Measurements from ENCODE around the gene FGFR2.

The FGFR2 gene

GRCh38 chr10:121566755-121567154, 31.5 kb downstream of the FGFR2 start:
- TF ChIP-seq GATA2 (IDR thresholded peaks at IDR 0.05; ENCODE audit: low read depth, low read length) (no peak), GATA3 (IDR thresholded peaks at IDR 0.05; ENCODE audit: low read depth, low read length) (no peak)

GRCh38 chr10:121559326-121560026, 38.8 kb downstream of the FGFR2 start:
- TF ChIP-seq GATA3 (IDR thresholded peaks at IDR 0.05; ENCODE audit: low read depth, low read length) = no peak
- TF ChIP-seq GATA2 (IDR thresholded peaks at IDR 0.05; ENCODE audit: low read depth, low read length) = no peak

- TF ChIP-seq GATA3 (IDR thresholded peaks at IDR 0.05; ENCODE audit: low read depth, low read length) (no peak), GATA2 (IDR thresholded peaks at IDR 0.05; ENCODE audit: low read depth, low read length) (no peak)
Observed at GRCh38 chr10:121558238-121558637, 40.0 kb downstream of the FGFR2 start.

GRCh38 chr10:121556918-121557573, 41.2 kb downstream of the FGFR2 start:
- TF ChIP-seq GATA2 (IDR thresholded peaks at IDR 0.05; ENCODE audit: low read depth, low read length) = no peak
- no peak for TF ChIP-seq GATA3 (IDR thresholded peaks at IDR 0.05; ENCODE audit: low read depth, low read length)

GRCh38 chr10:121556455-121556854, 41.8 kb downstream of the FGFR2 start:
- no peak for TF ChIP-seq GATA2 (IDR thresholded peaks at IDR 0.05; ENCODE audit: low read depth, low read length)
- TF ChIP-seq GATA3 (IDR thresholded peaks at IDR 0.05; ENCODE audit: low read depth, low read length) = no peak

- TF ChIP-seq GATA3 (IDR thresholded peaks at IDR 0.05; ENCODE audit: low read depth, low read length) = no peak
- no peak for TF ChIP-seq GATA2 (IDR thresholded peaks at IDR 0.05; ENCODE audit: low read depth, low read length)
Observed at GRCh38 chr10:121553511-121554264, 44.6 kb downstream of the FGFR2 start.

GRCh38 chr10:121552746-121553145, 45.5 kb downstream of the FGFR2 start:
- no peak for TF ChIP-seq GATA2 (IDR thresholded peaks at IDR 0.05; ENCODE audit: low read depth, low read length)
- TF ChIP-seq GATA3 (IDR thresholded peaks at IDR 0.05; ENCODE audit: low read depth, low read length) = no peak

GRCh38 chr10:121551210-121551885, 46.9 kb downstream of the FGFR2 start:
- TF ChIP-seq GATA2 (IDR thresholded peaks at IDR 0.05; ENCODE audit: low read depth, low read length) (no peak), GATA3 (IDR thresholded peaks at IDR 0.05; ENCODE audit: low read depth, low read length) (no peak)

- TF ChIP-seq GATA3 (IDR thresholded peaks at IDR 0.05; ENCODE audit: low read depth, low read length) (no peak), GATA2 (IDR thresholded peaks at IDR 0.05; ENCODE audit: low read depth, low read length) (no peak)
Observed at GRCh38 chr10:121544301-121544869, 53.9 kb downstream of the FGFR2 start.

GRCh38 chr10:121543545-121543944, 54.7 kb downstream of the FGFR2 start:
- TF ChIP-seq GATA3 (IDR thresholded peaks at IDR 0.05; ENCODE audit: low read depth, low read length) (no peak), GATA2 (IDR thresholded peaks at IDR 0.05; ENCODE audit: low read depth, low read length) (no peak)

GRCh38 chr10:121541450-121542120, 56.7 kb downstream of the FGFR2 start:
- TF ChIP-seq GATA3 (IDR thresholded peaks at IDR 0.05; ENCODE audit: low read depth, low read length) (no peak), GATA2 (IDR thresholded peaks at IDR 0.05; ENCODE audit: low read depth, low read length) (no peak)

- TF ChIP-seq GATA3 (IDR thresholded peaks at IDR 0.05; ENCODE audit: low read depth, low read length) = no peak
- TF ChIP-seq GATA2 (IDR thresholded peaks at IDR 0.05; ENCODE audit: low read depth, low read length) = no peak
Observed at GRCh38 chr10:121540732-121541395, 57.4 kb downstream of the FGFR2 start.

GRCh38 chr10:121539786-121540185, 58.5 kb downstream of the FGFR2 start:
- no peak for TF ChIP-seq GATA2 (IDR thresholded peaks at IDR 0.05; ENCODE audit: low read depth, low read length)
- no peak for TF ChIP-seq GATA3 (IDR thresholded peaks at IDR 0.05; ENCODE audit: low read depth, low read length)
